Germinal center (tissue), 1 donor: ENCODE results near the gene TXN2.
"Not testable (repeated sequence)": the region's sequence is repeated elsewhere in the genome, so short reads cannot be mapped to it uniquely, and the experiment has no call there.

Source experiments
- DNase-seq: peaks from one replicate; pipeline ENCODE4 v3.0.0; 2012; ENCODE audit warnings: mixed read lengths, low spot score

TXN2 gene, protein sequence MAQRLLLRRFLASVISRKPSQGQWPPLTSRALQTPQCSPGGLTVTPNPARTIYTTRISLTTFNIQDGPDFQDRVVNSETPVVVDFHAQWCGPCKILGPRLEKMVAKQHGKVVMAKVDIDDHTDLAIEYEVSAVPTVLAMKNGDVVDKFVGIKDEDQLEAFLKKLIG

GRCh38 chr22:36481393-36482168 is at the start of gene TXN2:
Gene TXN2, minus strand, starts transcription at chr22:36481640. Its CDS starts 803 bp downstream, at chr22:36480837.
- peak; percentile 96 for DNase-seq

- peak; percentile 91 for DNase-seq
Observed at GRCh38 chr22:36528795-36529751, 47.6 kb upstream of the TXN2 start, which contains the start of gene EIF3D. Gene EIF3D, minus strand, starts transcription at chr22:36529166. Its CDS starts 3,045 bp downstream, at chr22:36526121.

DNA sequence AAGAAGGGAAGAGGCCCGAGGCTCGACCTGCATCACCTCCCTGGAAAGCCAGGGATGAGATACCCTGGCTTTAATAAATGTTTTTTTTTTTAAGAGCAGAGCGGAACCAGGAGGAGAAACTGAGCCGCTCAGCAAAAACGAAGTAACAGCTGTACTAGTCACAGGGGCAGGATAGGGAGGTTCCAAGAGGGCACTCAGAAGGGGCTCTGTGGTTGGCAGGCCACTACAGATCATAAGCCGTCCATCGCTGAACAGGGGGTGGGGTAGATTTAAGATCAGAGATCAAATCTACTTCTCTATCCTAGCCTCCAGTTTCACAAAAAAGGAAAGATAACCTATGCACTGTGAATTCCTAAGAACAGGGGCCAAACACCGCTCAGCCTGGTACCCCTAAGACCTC is 46.9 kb upstream of the TXN2 start:
- DNase-seq: no peak

DNA sequence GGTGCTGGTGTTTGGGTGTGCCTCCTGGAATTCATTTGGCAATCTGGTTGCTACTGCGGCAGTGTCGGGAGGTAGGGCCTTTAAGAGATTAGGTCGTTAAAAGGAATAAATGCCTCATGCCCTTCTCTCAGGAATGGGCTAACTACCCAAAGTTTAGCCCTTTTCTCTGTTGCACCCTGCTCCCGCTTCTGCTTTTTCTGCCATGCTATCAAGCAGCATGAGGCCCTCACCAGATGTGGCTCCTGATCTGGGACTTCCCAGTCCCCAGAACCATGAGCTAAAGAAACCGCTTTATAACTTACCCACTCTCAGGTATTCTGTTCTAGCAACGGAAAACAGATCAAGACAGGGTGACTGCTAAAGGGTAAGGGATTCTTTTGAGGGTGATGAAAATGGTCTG is 41.2 kb upstream of the TXN2 start:
- DNase-seq: no peak

- DNase-seq: no peak
Observed at GRCh38 chr22:36520423-36520822, 39.0 kb upstream of the TXN2 start.

- not testable (repeated sequence) for DNase-seq
Observed at GRCh38 chr22:36519906-36520305, 38.5 kb upstream of the TXN2 start.

- DNase-seq: no peak
Observed at GRCh38 chr22:36514766-36515165, 33.3 kb upstream of the TXN2 start.

- no peak for DNase-seq
Observed at GRCh38 chr22:36512991-36513390, 31.6 kb upstream of the TXN2 start.

- no peak for DNase-seq
Observed at GRCh38 chr22:36512333-36512732, 30.9 kb upstream of the TXN2 start.

DNA sequence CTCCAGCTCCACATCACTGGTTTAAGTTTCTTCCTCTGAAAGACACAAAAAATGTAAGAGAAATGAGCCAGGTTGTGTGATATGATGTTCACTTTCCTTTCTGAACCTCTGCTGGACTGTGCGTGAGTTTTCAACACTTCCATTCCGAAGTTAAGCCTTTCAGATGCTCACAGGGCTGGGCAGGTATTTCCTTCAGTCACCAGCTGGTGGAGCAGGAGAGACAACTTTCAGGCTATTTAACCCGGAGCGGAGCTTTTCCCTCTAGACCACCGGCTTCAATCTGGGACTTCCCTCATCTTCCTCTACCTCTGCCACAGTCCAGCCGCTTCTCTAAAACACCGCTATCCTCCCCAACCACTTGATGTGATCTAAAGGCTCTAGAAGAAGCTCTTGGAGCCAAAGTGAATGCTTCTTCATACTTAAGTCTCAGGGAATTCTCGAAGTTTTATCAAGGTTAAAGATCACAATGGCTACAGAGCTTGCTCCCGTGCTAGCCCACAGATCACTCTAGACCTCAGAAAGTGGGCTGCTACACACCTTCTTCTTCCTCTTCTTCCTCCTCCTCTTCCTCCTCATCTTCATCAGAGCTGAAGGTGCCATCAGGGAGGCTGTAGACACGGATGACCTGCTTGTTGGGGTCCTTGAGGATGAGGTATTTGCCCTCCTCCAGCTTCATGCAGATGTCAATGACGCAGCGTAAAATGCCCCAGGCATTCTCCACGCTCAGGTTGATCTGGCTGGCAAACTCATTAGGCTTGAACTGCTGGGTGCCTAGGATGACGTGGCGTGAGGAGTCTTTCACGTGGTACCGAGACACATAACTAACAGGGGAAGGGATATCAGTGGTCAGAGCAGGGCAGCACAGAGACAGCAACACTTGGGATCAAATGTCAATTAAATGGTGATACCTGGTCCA is 29.8 kb upstream of the TXN2 start:
- peak; percentile 49 for DNase-seq

GRCh38 chr22:36510384-36510783 is 28.9 kb upstream of the TXN2 start:
- no peak for DNase-seq

GRCh38 chr22:36507518-36508010 is 26.1 kb upstream of the TXN2 start:
- no peak for DNase-seq

DNA sequence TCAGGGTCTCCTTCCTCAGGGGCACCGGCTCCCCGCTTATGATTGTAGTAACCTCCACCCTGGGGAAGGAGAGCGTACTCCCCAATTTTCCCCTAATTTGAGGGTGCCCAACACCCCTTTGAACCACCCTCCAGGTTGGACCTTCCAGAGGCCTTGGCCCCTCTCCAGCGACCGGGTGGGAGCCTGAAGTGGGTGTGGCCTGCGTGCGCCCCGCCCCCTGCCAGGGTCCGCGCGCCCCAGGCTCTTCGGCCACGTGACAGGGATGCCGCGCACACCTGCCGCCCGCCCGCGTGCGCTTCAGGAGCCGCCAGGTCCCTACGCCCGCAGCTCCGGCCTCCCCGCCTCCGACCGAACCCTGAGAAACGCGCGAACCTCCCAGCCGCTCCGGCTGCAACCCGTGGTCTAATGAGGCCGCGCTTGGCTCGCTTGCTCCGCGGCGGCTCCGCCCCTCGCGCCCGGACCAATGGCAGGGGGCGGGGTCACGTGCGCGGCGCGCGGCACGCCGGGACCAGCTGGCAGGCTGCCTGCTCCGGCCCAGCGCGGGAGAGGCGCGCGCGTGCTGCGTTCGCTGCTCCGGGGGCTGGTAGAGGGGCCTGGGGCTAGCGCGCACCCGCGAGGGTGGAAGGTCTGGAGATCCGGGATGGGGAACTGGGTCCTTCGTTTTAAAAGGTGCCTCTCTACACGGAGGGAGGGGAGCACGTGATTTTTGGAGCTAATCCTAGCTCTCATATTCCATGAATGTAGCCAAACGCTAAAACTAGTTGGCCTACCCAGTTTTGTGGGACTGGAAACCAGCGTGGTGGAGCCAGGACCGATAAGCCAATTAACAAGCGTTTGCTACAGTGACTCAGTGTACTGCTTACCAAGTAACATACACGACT is 25.4 kb upstream of the TXN2 start, which contains the start of gene FOXRED2:
Gene FOXRED2 (minus strand): TSS at position 404 of the 881 bp plus-strand sequence. CDS start 618 bp downstream, outside the sequence.
- peak; percentile 97 for DNase-seq

DNA sequence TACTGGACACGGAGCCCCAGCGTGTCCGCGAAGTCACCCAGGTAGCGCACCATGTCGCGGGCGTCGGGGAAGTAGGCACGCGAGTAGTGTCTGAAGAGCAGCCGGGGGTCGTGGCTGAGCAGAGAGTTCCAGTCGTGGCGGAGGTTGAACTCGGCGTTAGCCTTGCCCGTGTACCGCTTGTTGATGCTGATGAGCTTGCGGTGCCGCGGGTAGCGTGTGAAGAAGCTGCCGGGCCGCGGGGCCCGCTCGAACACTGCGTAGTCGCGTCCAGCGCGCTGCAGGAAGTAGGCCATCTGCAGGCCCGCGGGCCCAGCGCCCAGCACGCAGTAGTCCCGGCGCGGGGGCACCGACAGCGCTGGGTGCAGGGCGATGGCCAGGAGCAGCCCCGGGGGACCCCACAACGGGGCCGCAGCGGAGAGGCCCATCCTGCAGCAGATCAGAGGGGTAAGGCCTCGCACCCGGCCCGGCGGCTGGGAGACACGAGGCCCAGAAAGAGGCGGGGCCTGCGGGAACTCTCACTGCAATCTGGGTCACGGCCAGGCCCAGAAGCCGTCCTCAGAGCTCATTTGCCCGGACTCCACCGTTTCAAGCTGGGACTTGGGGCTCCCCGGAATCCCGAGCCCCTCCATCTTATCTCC is 24.7 kb upstream of the TXN2 start:
- no peak for DNase-seq

DNA sequence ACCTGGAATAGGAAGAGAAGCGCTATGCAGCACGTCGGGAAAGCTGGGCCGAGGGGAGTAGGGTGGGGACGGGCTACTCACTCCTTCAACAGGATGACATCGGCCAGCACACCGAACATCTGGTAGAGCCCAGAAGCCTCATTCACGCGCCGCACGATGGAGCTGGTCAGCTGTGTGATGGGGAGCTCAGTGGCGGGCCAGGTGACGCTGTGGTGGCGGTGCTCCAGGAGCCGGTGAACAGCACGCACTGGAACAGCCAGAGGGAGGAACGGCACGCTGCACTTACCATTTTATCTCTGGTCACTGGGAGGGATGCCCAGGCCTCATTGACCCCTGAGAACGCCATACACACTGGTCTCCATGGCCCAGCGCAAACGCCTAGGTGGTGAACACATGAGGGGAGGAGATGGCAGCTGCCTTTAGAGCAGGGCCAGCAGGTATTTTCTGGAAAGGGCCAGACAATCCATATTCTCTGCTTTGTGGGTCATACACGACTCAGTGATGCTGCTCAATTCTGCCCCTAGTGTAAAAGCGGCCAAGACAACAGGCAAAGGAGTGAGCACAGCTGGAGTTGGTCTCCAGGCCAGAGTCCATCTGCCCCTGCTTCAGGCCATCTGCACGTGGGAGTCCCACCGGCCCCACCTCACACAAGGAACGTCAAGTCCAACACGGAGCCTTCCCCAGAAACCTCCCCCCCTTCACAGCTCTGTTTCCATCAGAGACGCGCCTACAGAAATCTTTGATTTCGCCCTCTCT is 16.6 kb upstream of the TXN2 start:
- DNase-seq: no peak

DNA sequence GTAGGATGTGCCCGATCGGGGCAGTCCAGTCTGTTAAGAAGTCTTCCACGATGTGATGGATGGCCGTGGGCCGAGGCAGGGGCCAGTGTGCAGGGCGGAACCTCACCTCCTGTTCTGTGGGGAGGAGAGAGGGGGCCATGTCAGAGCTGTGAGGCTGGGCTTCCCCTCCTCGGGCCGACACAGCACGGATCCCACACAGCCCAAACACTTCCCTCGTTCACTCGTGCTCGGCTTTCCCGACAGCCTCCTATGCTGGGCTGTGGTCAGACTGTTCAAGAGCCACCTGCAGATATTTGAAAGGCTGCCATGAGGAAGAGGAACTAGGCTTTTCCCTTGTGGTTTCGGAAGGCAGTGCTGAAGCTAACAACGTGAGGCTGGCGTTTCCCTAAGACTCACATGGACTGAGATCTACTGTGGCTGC is 12.3 kb upstream of the TXN2 start:
- DNase-seq: peak; percentile 70

GRCh38 chr22:36492109-36492508 is 10.7 kb upstream of the TXN2 start:
- DNase-seq: no peak

- no peak for DNase-seq
Observed at GRCh38 chr22:36491155-36491554, 9.7 kb upstream of the TXN2 start.
